ENCODE data around the gene TMEM245.

The TMEM245 gene

GRCh38 chr9:109043578-109043977 is 76.2 kb downstream of the TMEM245 start:
- WGBS (ENCODE audit: insufficient coverage) = 96% methylated on average over 4 of the region's 4 CpGs
- H3K27ac ChIP-seq (ENCODE audit: insufficient read depth in 1 of 2, low read depth in 1 of 2, low read length in 2 of 2, poor library complexity in 1 of 2, severe bottlenecking in 2 of 2) = no peak overlapping the region
- CTCF ChIA-PET = no interaction called here
- no peaks in the 10 kb centered on the region for H3K27me3 ChIP-seq (replicated peaks in 2 of 5; ENCODE audit: control insufficient read depth in 4 of 5, insufficient read depth in 5 of 5, low read length in 4 of 5)
- DNase-seq = no peak
- no peaks in the 10 kb centered on the region for H3K4me1 ChIP-seq (ENCODE audit: control extremely low read depth in 1 of 4, control insufficient read depth in 4 of 4, insufficient read depth in 4 of 4, low read length in 3 of 4)
- no peak overlapping the region for H3K4me3 ChIP-seq (ENCODE audit: control insufficient read depth in 1 of 7, extremely low read depth in 1 of 7, insufficient read depth in 4 of 7, low read depth in 2 of 7, low read length in 6 of 7)
- POLR2A ChIA-PET = no interaction called here
- peaks cover 0 to 9% (median 0%) of the 10 kb centered on the region in 5 experiments for H3K9me3 ChIP-seq (ENCODE audit: control extremely low read depth in 1 of 5, control insufficient read depth in 4 of 5, insufficient read depth in 2 of 5, low read depth in 1 of 5, low read length in 4 of 5)
- peaks cover 22 to 76% (median 56%) of the 10 kb centered on the region in 4 experiments for H3K36me3 ChIP-seq (ENCODE audit: control insufficient read depth in 4 of 4, insufficient read depth in 4 of 4, low read length in 3 of 4)

DNA sequence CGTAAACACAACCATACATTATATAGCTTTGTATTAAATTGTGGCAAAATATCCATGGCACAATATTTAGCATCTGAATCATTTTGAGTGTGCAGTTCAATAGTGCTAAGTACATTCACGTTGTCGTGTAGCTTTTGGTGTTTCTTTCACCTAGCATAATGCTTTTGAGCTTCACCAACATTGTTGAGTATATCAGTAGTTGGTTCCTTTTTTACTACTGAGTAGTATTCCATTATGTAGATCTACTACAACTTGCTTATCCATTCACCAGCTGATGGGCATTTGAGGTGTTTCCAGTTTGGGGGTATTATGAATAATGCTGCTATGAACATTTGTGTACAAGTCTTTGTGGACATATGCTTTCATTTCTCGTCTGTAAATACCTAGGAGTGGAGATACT is 79.2 kb downstream of the TMEM245 start:
- H3K36me3 ChIP-seq (ENCODE audit: control insufficient read depth in 4 of 4, insufficient read depth in 4 of 4, low read length in 3 of 4) = peaks cover 29 to 70% (median 52%) of the 10 kb centered on the region in 4 experiments
- no peaks in the 10 kb centered on the region for H3K27me3 ChIP-seq (replicated peaks in 2 of 5; ENCODE audit: control insufficient read depth in 4 of 5, insufficient read depth in 5 of 5, low read length in 4 of 5)
- peaks cover 0 to 9% (median 0%) of the 10 kb centered on the region in 5 experiments for H3K9me3 ChIP-seq (ENCODE audit: control extremely low read depth in 1 of 5, control insufficient read depth in 4 of 5, insufficient read depth in 2 of 5, low read depth in 1 of 5, low read length in 4 of 5)
- H3K27ac ChIP-seq (ENCODE audit: insufficient read depth in 1 of 2, low read depth in 1 of 2, low read length in 2 of 2, poor library complexity in 1 of 2, severe bottlenecking in 2 of 2) = no peak overlapping the region
- no peaks in the 10 kb centered on the region for H3K4me1 ChIP-seq (ENCODE audit: control extremely low read depth in 1 of 4, control insufficient read depth in 4 of 4, insufficient read depth in 4 of 4, low read length in 3 of 4)
- POLR2A ChIA-PET = no interaction called here
- CTCF ChIA-PET = interaction anchor here (1.3 kb wide), 1 partner anchor 12 kb away, joined by 3 read pairs; no protein-coding TSS in a partner anchor
- no peak overlapping the region for H3K4me3 ChIP-seq (ENCODE audit: control insufficient read depth in 1 of 7, extremely low read depth in 1 of 7, insufficient read depth in 4 of 7, low read depth in 2 of 7, low read length in 6 of 7)
- no peak for DNase-seq
- WGBS (ENCODE audit: insufficient coverage) = no CpG with 5 or more reads among the region's 4 CpGs

GRCh38 chr9:109039539-109039938 is 80.2 kb downstream of the TMEM245 start:
- H3K36me3 ChIP-seq (ENCODE audit: control insufficient read depth in 4 of 4, insufficient read depth in 4 of 4, low read length in 3 of 4) = peaks cover 28 to 66% (median 48%) of the 10 kb centered on the region in 4 experiments
- H3K9me3 ChIP-seq (ENCODE audit: control extremely low read depth in 1 of 5, control insufficient read depth in 4 of 5, insufficient read depth in 2 of 5, low read depth in 1 of 5, low read length in 4 of 5) = peaks cover 0 to 9% (median 0%) of the 10 kb centered on the region in 5 experiments
- WGBS (ENCODE audit: insufficient coverage) = 96% methylated on average over 3 of the region's 4 CpGs
- CTCF ChIA-PET = interaction anchor here (0.7 kb wide), 1 partner anchor 8 kb away, joined by 3 read pairs; no protein-coding TSS in a partner anchor
- H3K27ac ChIP-seq (ENCODE audit: insufficient read depth in 1 of 2, low read depth in 1 of 2, low read length in 2 of 2, poor library complexity in 1 of 2, severe bottlenecking in 2 of 2) = no peak overlapping the region
- POLR2A ChIA-PET = no interaction called here
- no peak for DNase-seq
- no peak overlapping the region for H3K4me3 ChIP-seq (ENCODE audit: control insufficient read depth in 1 of 7, extremely low read depth in 1 of 7, insufficient read depth in 4 of 7, low read depth in 2 of 7, low read length in 6 of 7)
- no peaks in the 10 kb centered on the region for H3K4me1 ChIP-seq (ENCODE audit: control extremely low read depth in 1 of 4, control insufficient read depth in 4 of 4, insufficient read depth in 4 of 4, low read length in 3 of 4)
- no peaks in the 10 kb centered on the region for H3K27me3 ChIP-seq (replicated peaks in 2 of 5; ENCODE audit: control insufficient read depth in 4 of 5, insufficient read depth in 5 of 5, low read length in 4 of 5)

DNA sequence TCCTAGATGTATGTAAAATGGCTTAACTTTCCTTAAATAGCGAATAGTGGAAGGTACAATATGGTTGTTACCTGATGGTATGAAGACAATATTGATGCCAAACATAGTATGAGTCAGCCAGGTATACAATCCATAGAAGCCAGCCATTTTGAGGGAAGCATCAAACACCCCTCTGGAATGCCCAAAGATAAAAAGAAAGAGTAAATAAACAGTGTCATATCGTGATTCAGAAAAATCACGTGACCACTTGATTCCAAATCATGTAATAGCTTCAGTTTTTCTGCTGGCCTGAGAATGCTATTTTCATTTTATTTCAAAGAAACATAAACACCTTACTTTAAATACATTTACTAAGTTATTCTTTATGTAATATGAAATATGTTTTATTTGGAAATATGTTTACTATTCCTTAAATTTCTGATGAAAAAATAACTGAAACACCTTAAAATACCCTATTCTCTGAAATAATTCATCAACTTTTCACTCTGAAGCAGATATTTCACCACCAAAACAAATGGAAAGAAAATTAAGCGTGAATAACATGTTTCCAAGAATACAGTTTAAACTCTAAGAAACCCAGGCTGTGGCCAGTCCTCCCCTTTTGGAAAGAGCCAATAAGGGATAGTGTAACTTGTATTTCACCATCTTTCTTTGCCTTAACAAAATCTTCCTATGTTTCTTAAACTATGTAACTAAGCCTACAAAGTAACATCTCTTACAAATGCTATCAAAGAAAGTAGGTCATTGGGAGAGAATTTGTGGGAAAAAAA is 81.6 kb downstream of the TMEM245 start:
- ChIA-PET CTCF (no interaction called here), POLR2A (interaction anchor here (1.2 kb wide), 1 partner anchor 9 kb away, joined by 5 read pairs; no protein-coding TSS in a partner anchor)
- Histone ChIP-seq H3K9me3 (ENCODE audit: control extremely low read depth in 1 of 5, control insufficient read depth in 4 of 5, insufficient read depth in 2 of 5, low read depth in 1 of 5, low read length in 4 of 5) (peaks cover 0 to 8% (median 0%) of the 10 kb centered on the region in 5 experiments), H3K27me3 (replicated peaks in 2 of 5; ENCODE audit: control insufficient read depth in 4 of 5, insufficient read depth in 5 of 5, low read length in 4 of 5) (no peaks in the 10 kb centered on the region), H3K36me3 (ENCODE audit: control insufficient read depth in 4 of 4, insufficient read depth in 4 of 4, low read length in 3 of 4) (peaks cover 31 to 66% (median 47%) of the 10 kb centered on the region in 4 experiments), H3K4me3 (ENCODE audit: control insufficient read depth in 1 of 7, extremely low read depth in 1 of 7, insufficient read depth in 4 of 7, low read depth in 2 of 7, low read length in 6 of 7) (no peak overlapping the region), H3K4me1 (ENCODE audit: control extremely low read depth in 1 of 4, control insufficient read depth in 4 of 4, insufficient read depth in 4 of 4, low read length in 3 of 4) (no peaks in the 10 kb centered on the region), H3K27ac (ENCODE audit: insufficient read depth in 1 of 2, low read depth in 1 of 2, low read length in 2 of 2, poor library complexity in 1 of 2, severe bottlenecking in 2 of 2) (no peak overlapping the region)
- WGBS (ENCODE audit: insufficient coverage) = 100% methylated on average over 1 of the region's 4 CpGs
- DNase-seq = no peak

- Histone ChIP-seq H3K4me3 (ENCODE audit: control insufficient read depth in 1 of 7, extremely low read depth in 1 of 7, insufficient read depth in 4 of 7, low read depth in 2 of 7, low read length in 6 of 7) (no peak overlapping the region), H3K9me3 (ENCODE audit: control extremely low read depth in 1 of 5, control insufficient read depth in 4 of 5, insufficient read depth in 2 of 5, low read depth in 1 of 5, low read length in 4 of 5) (peaks cover 0 to 3% (median 0%) of the 10 kb centered on the region in 5 experiments), H3K4me1 (ENCODE audit: control extremely low read depth in 1 of 4, control insufficient read depth in 4 of 4, insufficient read depth in 4 of 4, low read length in 3 of 4) (no peaks in the 10 kb centered on the region), H3K27me3 (replicated peaks in 2 of 5; ENCODE audit: control insufficient read depth in 4 of 5, insufficient read depth in 5 of 5, low read length in 4 of 5) (no peaks in the 10 kb centered on the region), H3K36me3 (ENCODE audit: control insufficient read depth in 4 of 4, insufficient read depth in 4 of 4, low read length in 3 of 4) (peaks cover 29 to 61% (median 44%) of the 10 kb centered on the region in 4 experiments), H3K27ac (ENCODE audit: insufficient read depth in 1 of 2, low read depth in 1 of 2, low read length in 2 of 2, poor library complexity in 1 of 2, severe bottlenecking in 2 of 2) (no peak overlapping the region)
- WGBS (ENCODE audit: insufficient coverage) = 100% methylated on average over 3 of the region's 6 CpGs
- DNase-seq = no peak
- CTCF ChIA-PET = no interaction called here
- POLR2A ChIA-PET = interaction anchor here (1.2 kb wide), 1 partner anchor 10 kb away, joined by 5 read pairs; no protein-coding TSS in a partner anchor
Measured at GRCh38 chr9:109036744-109037680, 82.7 kb downstream of the TMEM245 start.

DNA sequence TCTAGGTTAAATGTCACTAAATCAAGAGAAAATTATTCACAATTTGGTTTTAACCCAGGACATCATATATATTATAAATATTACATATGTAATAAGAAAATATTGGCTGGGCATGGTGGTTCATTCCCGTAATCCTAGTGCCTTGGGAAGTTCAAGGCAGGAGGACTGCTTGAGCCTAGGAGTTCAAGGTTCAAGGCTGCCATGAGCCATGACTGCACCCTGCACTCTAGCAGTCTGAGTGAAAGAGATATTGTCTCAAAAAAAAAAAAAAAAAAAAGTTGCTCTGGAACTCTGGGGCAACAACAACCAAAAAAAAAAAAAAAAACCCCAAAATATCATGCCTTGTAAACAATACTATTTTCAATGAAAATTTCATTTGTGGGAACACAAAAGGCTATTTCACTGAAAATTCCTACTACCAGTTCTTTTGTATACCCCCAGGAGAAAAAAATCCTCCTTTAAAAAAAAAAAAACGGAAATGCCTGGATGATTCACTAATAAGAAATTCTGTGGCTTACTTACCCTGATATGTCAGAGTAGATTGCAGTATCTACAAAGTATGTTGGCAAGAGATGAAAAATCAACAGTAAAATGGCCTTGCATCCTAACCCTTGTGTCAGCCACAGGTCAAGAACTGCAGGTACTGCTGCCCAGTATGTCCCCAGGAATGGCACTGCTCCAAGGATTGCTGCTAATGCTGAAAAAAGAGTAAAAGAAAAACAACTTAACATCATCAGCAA is 83.9 kb downstream of the TMEM245 start:
- DNase-seq = no peak
- Histone ChIP-seq H3K4me3 (ENCODE audit: control insufficient read depth in 1 of 7, extremely low read depth in 1 of 7, insufficient read depth in 4 of 7, low read depth in 2 of 7, low read length in 6 of 7) (no peak overlapping the region), H3K27me3 (replicated peaks in 2 of 5; ENCODE audit: control insufficient read depth in 4 of 5, insufficient read depth in 5 of 5, low read length in 4 of 5) (no peaks in the 10 kb centered on the region), H3K9me3 (ENCODE audit: control extremely low read depth in 1 of 5, control insufficient read depth in 4 of 5, insufficient read depth in 2 of 5, low read depth in 1 of 5, low read length in 4 of 5) (peaks cover 0 to 3% (median 0%) of the 10 kb centered on the region in 5 experiments), H3K4me1 (ENCODE audit: control extremely low read depth in 1 of 4, control insufficient read depth in 4 of 4, insufficient read depth in 4 of 4, low read length in 3 of 4) (no peaks in the 10 kb centered on the region), H3K36me3 (ENCODE audit: control insufficient read depth in 4 of 4, insufficient read depth in 4 of 4, low read length in 3 of 4) (peaks cover 25 to 62% (median 39%) of the 10 kb centered on the region in 4 experiments), H3K27ac (ENCODE audit: insufficient read depth in 1 of 2, low read depth in 1 of 2, low read length in 2 of 2, poor library complexity in 1 of 2, severe bottlenecking in 2 of 2) (no peak overlapping the region)
- WGBS (ENCODE audit: insufficient coverage) = no CpG with 5 or more reads among the region's 2 CpGs
- CTCF ChIA-PET = no interaction called here
- POLR2A ChIA-PET = no interaction called here
